Stimulated activated CD4-positive, alpha-beta T cell treated with anti-CD3 and anti-CD28 coated beads, Interleukin-12 subunit alpha, Interleukin-12 subunit beta, amount 100 ng/mL, for 4 hours (primary cell): ENCODE measurements around the gene RESP18.

Source experiments
- DNase-seq: peaks from one replicate; pipeline ENCODE4 v3.0.0-alpha.2; 2020

RESP18 gene

DNA sequence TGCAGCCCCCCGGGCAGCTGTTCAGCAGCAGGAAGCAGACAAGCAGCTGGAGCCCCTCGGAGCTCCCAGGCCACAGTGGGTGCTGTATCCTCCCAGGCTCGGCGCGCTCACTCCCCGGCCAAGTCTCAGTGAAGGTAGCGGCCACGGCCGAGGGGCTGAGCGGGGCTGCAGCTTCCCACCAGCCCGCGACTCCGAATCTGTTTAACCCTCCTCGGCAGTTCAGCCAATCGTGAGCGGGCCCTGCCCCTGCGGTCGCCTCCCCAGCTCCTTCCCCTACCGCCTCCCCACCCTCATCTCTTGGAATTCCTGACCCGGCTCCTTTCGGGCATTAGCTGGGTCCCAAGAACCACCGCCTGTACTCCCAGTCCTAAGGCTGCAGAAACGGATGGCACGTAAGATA, at the start of gene RESP18:
TSS of gene RESP18 (minus strand) at position 203 of the 400 bp plus-strand sequence.
- DNase-seq, result no peak

DNA sequence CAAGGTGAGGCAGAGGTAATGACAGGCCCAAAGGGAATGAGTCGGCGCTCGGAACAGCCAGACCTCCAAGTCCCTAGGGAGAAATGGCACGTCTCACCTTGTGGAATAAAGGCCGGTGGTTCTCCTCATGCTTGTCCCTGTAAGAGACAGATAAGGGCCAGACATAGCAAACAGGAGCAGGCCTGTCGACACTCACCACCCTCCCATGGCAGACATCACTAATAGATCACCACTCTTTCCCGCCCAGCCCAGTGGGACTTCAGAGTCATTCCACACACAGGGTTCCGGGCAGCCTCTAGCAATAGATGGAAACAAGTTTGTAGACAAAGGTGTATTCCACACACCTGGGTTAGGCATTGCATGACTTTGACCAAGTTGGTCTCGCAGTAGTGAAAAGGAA, 48.9 kb upstream of the RESP18 start:
- no peak for DNase-seq

DNA sequence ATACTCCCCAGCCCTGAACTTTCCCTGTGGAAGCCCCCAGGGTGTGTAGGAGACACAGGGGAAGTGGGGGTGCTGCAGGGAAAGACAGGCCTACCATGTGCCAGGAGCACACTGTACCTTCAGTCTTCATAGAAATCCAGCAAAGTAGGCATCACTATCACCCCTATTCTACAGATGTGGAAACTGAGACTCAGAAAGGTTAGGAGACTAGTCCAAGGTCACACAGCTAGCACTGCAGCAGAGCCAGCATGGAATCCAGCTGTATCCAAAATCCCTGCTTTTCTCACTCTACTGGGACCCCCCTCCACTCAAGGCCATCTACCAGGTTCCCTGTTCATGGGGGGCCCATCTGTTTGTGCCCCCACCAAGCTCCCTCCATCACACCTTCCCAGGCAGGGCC, 48.4 kb upstream of the RESP18 start:
- DNase-seq, result no peak

DNA sequence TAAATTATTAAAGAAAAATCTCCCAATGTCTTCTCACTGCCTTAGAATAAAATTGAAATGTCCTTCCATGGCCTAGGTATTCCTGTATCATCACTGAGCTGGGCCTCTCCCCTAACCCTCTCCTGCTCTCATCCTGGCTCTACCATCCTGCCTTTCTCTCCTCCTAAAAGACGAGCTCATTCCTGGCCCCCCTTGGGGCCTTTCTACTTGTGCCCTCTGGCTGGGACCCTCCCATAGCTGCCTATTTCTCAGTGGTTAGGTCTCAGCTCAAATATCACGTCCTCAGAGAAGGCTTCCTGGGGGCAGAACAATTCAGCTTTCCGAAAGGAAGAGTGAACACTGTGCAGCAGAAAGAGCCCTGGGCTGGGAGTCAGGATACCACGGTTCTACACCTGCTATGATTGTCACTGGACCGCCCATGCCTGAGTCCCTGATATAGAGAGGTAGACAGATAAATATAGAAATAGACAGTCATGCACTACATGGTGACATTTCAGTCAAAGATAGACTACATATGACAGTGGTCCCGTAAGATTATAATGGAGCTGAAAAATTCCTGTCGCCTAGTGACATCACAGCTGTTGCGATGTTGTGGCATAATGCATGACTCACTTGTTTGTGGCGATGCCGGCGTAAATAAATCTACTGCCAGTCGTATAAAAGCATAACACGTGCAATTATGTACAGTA, 45.8 kb upstream of the RESP18 start:
- DNase-seq, result no peak

DNA sequence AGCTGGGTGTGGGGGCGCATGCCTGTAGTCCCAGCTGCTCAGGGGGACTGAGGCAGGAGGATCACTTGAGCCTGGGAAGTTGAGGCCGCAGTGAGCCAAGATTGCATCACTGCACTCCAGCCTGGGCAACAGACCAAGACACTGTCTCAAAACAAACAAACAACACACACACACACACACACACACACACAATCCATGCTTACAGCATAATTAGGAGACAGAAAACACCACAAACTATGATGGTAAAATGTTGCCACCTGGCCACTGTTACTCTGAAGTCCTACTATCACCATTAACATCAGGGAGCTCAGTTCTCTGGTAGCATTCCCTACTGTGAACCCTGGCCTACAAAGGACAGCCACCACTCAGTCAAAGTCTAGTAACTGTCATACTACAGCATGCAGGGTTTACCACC, 36.9 kb upstream of the RESP18 start:
- DNase-seq, result no peak

DNA sequence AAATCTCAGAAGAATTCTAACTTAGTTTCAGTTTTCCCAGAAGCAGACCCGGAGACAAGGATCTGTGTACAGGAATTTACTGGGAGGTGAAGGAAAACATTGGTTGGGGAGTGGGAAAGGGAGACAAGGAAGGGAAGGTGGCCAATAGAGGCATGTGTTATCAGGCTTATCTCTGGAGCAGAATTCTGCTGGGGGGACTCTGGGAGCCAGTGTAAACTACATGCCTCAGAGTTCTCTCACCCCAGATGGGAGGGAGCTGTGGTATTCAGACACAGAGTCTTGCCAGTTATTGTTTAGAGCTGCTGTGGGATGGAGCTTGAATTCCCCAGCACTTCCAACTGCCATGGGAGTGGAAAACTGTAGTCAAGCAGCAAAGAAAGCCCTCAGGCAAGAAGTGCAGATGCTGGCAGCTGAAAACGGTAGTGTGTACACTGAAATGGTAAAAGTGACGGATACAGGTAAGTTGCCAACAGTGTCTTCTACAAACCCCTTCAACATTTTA, 36.2 kb upstream of the RESP18 start:
- no peak for DNase-seq

DNA sequence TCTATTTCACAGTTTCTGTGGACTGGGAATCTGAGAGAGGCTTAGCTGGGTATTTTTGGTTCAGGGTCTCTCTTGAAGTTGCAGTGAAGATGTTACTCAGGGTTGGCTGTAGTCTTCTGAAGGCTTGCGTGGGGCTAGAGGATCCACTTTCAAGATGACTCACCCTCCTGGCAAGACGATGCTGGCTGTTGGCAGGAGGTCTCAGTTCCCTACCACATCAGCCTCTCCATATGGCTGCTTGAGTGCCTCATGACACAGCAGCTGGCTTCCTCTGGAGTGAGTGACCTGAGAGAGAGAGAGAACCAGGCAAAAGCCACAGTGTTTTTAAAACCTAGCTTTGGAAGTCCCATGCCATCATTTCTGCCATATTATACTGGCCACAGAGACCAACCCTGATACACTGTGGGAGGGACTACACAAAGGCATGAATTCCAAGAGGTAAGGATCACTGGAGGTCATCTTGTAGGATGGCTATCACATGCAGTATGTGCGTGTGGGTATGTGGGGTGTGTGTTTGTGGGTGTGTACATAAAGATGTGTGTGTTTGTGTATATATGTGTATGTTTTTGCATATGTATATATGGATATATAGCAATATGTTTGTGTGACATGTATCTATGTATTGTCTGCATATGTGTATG, 30.1 kb upstream of the RESP18 start:
- no peak for DNase-seq

DNA sequence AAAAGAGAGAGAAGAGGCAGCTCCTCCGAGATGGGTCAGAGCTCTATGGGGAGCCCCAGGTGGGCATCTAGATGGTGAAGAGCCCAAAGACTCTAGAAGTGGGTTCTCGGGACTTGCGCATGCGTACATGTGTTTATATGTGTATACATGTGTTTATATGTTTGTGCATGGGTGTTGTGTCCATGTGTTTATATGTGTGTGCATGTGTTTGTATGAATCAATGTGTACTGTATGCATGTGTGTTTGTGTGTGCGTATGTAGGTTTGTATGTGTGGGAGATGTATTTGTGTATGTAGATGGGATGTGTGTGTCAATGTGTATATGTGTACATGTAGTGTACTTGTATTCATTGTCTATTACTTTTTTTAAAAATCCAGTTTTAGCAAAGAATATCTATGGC, 29.5 kb upstream of the RESP18 start:
- no peak for DNase-seq

DNA sequence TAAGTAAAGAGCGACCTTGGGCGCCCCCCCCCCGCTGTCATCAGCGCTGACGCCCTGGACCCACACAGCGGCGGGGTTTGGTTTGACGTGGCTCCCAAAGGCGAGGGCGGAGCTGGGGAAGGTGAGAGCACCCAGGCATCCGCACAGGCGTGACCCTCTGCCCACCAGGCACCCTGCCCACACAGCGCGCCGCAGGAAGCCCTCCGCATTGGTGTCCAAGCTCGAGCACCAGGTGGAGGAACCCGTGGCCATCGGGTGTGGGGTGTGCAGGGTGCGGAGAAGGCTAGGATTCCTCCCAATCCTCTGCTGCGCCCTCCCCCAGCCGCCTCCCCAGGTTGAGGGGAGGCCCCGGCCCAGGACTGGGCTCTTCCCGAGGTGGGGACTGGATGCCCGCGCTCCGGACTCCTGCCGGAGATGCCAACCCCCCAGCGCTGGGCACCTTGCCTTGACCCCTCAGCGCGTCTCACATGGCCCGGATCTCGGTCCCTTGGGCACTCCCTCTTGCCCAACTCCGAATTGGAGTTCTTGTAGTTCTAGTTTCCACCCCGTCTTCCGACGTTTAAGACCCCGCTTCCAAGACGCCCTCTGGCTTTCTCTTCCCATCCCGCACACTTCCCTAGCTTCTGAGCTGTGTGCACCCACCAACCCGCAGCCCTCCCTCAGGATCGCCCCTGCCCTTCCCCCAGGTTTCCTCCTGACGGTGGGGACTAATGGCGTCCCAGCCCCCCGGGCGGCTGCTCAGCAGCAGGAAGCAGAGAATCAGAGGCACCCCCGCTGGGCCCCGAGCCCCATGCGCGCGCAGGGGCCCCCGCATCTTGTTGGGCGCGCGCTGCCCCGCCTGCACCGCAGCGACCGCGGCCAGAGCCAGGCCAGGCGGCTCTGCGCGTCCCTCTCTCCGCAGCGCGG, 25.9 kb upstream of the RESP18 start:
- no peak for DNase-seq

DNA sequence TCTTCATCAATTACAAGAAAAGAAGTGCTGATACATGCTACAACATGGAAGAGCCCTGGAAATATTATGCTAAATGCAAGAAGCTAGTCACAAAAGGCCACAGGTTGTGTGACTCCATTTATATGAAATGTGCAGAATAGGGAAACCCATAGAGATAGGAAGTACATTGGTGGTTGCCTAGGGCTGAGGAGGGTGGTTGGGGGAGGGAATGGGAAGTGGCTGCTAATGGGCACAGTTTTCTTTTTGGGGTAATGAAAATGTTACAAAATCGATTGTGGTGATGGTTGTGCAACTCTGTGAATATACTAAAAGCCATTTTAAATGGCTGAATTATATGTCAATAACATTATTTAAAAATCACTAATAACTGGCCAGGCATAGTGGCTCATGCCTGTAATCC, 24.3 kb upstream of the RESP18 start:
- no peak for DNase-seq

DNA sequence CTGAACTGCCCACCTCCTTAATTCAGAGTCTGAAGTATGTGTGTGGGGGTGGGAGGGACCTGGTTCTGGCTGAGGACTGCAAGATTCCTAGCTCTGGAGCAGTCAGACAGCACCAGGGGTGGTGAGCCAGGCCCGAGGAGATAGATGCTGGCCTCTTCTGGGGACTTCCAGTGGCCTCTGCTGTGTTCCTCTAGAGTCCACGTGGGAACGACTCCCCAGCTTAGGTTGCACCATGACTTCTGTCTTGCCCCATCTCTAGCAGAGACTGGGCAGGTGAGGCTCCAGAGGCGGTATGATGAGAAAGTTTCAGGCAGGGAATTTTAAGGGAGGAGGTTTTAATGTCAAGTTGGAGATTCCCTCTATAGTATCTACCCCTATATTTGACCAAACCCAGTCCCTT, 22.0 kb upstream of the RESP18 start:
- DNase-seq, result no peak

DNA sequence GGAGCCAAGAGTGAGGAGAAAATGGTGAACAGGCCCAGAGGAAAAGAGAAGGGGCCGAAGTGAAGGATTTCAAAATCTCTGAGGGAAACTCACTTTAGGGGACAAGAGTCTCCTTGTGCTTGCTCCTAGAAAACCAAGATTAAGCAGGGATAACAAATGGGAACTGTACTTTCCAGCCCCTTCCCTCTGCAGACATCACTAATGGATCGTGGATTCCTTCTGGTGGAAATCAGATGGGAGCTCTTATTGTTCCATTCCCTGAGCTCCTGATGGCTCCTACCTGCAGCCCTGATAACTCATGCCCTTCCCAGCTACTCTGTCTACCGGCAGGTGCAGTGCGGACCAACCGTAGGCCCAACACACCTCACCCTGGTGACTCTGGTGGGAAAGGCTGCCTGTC, 20.6 kb upstream of the RESP18 start:
- no peak for DNase-seq

DNA sequence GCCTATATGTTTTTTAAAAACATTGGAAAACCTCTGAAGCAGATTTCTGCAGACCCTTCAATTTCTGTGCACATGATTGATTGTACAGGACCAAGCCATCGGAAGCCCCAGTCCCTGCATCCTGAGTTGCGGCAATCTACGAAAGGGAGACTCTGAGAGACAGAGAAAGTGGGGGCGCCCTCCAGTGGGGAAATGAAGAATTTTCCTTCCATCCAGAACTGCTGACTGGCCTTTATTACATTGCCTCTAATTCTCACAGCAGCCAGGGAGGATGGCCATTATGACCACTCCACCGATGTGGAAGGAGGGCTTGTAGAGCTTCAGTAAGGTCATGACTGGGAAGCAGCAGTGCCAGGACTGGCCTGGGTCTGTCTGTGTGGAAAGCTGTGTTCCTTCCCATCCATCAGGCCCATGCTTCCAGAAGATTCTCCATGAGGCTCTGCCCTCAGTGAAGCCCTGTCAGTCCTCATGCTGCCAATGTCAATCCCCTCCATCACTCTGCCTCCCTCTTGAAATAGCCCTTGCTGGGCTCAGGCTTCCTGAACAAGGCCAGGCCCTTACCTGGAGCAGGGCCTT, 20.0 kb upstream of the RESP18 start:
- peak; percentile 60 for DNase-seq

DNA sequence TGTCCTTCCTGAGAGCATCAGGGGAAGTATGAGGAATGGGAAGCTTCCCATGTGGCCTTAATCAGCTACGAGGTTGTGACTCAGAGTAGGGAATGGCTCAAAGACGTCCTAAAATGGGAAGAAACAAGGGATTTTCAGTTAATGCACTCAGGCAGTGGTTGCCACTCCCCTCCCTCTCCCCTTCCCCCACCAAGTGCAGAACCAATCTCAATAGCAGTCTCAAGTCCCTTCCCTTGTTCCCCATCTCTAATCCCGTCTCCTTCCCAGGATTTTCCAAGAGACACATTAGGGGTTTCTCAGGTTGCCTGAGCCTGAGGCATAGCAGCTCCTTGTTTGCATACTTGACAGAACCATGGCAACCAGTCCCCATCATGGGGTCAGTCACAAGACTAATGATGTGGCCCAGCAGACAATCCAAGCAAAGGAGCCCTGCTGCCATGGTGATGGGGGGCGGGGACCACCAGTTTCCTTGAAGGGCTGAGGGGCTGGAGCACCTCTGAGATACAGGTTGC, 18.2 kb upstream of the RESP18 start:
- DNase-seq, result no peak

DNA sequence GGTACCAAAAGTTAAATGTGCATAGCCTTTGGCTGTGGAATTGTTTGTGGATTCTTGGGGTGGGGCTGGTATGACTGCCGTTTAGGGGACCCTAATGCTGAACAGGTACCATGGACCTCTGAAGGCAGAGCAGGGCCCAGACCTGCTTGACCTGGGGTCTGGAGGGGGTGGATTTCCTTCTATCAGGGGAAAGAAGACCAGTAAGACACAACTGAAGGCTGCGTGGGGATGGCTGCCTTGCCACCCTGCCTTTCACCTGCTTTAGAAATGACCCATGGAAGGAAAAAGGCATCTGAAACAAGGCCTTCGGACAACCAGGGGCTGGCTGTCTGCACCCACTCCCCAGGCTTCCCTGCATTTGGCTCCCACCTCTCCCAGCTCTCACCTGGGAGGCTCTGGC, 17.7 kb upstream of the RESP18 start:
- no peak for DNase-seq

DNA sequence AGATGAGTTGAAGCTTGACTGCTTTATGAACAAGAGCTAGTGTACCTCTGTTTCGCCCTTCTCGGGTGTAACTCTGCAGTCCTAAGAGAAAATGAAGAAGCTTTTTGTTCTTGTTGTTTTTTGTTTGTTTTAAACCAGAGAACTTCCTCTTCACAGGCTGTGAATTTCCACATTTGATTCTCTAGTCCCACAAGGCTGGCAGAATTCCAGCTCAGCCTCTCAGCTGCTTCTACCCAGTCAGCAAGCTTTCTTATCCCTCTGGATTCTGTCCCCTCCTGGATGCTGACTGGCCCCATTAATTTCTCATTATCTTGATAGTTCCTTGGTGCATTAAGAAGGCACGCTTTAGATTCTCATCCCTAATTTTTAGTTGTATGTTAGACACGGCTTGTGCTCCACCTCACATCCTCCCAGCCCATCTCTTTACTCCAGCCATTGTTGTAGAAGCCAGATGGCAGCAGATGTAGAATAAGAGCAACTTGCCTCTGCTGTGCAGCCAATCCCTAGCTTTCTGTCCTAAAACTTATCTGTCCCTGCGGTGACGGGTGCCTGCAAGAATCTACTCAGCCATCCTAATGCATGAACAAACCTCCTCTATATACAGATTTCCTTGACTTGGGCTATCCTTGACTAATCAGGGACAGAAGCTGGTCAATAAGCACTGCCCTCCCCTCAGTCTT, 12.3 kb upstream of the RESP18 start:
- DNase-seq, result no peak

DNA sequence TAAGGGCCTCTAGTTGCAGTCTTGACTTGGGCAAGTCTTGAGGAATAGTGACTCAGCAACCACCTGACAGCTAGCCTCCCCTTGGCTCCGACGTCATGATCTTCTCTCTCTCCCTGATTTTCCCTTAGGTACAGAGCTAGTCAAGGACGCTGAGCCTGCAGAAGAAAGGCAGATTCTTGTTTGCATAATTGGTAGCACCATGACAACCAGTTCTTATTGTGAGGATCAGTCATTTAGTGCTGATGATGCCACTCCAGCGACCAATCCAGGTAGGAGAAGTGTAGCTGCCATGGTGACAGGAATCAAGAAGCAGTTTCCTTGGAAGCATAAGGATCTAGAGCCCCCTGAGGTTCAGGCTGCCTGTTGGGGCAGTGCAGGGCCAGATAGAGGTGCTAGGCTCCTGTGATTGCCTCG, 2.8 kb upstream of the RESP18 start:
- DNase-seq, result no peak

DNA sequence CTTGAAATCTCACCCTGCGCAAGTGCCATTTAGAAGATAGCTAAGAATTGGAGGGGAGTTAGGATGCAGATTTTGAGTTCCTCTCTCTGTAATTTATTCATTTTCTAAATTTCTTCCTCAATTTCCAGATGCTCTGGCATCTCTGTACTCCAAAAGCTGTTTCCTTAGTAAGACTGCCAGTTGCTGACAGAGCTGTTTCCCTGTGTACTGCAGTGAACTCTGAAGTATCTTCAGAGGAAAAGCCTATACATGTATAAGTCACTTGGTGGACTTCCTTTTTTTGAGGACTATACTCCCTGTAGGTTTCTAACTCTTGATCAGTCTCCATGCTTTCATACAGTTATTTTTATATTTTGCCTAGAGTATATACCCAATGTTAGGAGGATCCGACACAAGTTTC, 1.5 kb upstream of the RESP18 start:
- DNase-seq, result no peak

DNA sequence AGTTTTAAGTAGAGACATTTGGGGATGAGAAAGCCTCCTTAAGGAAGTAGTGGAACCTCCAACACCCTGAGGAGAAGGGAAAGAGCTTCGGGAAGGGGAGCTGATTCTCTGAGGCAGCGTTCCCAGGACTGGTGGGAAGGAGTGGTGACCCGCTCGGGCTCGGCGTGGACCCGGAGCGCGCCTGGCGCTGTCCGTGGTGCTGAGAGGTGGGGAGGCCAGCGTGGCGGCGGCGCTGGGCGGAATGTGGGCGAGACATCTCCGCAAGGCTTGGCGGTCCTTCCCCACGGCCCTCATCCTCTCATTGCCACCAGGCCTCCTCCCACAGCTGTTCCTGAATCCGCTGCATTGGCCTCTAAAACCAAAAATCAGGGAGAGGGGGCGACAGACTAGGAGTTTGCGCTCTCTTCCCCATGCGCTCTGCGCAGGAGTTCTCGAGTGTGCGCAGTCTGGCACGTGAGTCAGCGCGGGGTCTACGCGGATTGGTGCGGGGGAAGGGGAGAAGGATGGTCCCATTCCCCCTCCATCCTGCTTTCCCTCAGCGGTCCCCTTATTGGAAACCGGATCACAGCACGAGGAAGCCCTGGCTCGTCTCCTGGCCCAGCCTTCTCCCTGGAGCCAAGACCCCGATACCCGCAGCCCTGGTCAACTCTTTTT, 857 bp downstream of the RESP18 start:
- DNase-seq, result peak; percentile 17

DNA sequence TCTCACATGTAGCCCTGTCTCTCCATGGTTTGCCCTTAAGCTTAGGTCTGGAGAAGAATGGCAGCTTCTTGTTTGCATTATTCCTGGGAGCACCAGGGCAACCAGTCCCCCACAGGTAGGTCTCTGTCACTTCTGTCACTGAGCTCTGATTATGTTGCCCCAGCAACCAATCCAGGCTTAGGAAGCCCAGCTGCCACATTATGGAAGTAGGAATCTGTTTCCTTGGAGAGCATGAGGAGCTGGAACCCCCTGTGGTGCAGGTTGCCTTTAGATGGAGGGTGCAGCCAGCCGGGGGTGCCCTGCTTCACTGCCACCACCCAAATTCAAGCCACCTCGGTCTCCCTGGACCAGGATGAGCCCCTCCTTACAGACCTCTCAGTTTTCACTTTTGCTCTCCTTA, 4.8 kb downstream of the RESP18 start:
- no peak for DNase-seq

DNA sequence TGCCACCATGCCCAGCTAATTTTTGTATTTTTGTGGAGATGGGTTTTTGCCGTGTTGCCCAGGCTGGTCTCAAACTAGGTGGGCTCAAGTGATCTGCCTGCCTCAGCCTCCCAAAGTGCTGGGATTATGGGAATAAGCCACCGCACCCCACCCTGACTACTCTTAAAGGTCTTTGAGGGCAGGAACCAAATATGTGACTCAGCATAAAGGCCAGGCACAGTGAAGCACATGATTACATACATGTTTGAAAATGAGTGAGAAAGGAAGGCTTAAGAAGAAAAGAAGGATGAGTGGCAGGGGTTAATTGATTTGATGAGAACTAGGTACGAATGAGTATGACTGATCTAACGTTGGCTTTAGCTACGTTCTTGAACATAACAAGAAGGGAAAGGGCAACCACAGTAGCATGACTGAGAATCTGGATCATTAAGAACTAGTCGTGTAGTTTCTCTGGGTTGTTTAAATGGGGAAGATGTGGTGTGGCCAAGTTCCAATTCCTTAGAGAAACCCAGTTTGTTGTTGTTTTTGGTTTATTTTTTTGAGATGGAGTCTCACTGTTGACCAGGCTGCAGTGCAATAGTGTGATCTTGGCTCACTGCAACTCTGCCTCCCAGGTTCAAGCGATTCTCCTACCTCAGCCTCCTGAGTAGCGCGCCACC, 6.8 kb downstream of the RESP18 start:
- DNase-seq, result no peak
